Right atrium auricular region (tissue), 2 donors: ENCODE measurements around the gene ACTG2. TPM values are rescaled to one million over a fixed set of nuclear protein-coding genes. Genes with fewer than 3 reads are reported as not detected.
"Not testable (repeated sequence)": the region's sequence is repeated elsewhere in the genome, so short reads cannot be mapped to it uniquely, and the experiment has no call there.

Experiments used
- DNase-seq: peaks from one replicate; pipeline ENCODE4 v3.0.0-alpha.2; 2019; ENCODE audit warnings: low spot score
- H3K27ac ChIP-seq, 2 donors: fragments of 200-600 bp; sonication (generic); 1 replicate in 1 of 2; 2 replicates in 1 of 2; pipeline ENCODE4 v1.5.1; 2016 to 2019
- H3K27me3 ChIP-seq, 2 donors: fragments of 200-600 bp; sonication (generic); one replicate each; pipeline versions ENCODE4 v1.5.1 to v1.6.0; 2017 to 2019
- H3K36me3 ChIP-seq: fragments of 200-600 bp; sonication (generic); one replicate; pipeline ENCODE4 v1.5.1; 2016
- H3K4me1 ChIP-seq, 2 donors: fragments of 200-600 bp; sonication (generic); one replicate each; pipeline versions ENCODE4 v1.5.1 to v1.6.0; 2017 to 2019
- H3K4me3 ChIP-seq, 2 donors: fragments of 200-600 bp; sonication (generic); 1 replicate in 1 of 2; 2 replicates in 1 of 2; pipeline ENCODE4 v1.5.1; 2017 to 2019; ENCODE audit warnings: mild to moderate bottlenecking in 1 of 2, moderate library complexity in 1 of 2
- H3K9me3 ChIP-seq, 2 donors: fragments of 200-600 bp; sonication (generic); one replicate each; pipeline ENCODE4 v1.5.1; 2019
- CTCF ChIP-seq, 2 donors: fragments of 200-600 bp; sonication (generic); IDR thresholded peaks; one replicate each; pipeline ENCODE4 v1.5.1; 2019; ENCODE audit warnings: antibody characterized with exemption in 2 of 2
- total RNA-seq, 2 donors: library from RNA; depleted of rRNA; stranded (reverse); fragments of >200 nt; gene quantifications; one replicate each; pipeline ENCODE4 v1.1.0, GENCODE V29; 2016

The ACTG2 gene
- total RNA-seq, 2 donors from 2014 or later = 3.7 to 23.8 TPM

GRCh38 chr2:73899801-73900336, 7.1 kb downstream of the ACTG2 start:
- Histone ChIP-seq H3K27me3 (no peaks in the 10 kb centered on the region), H3K4me1 (no peaks in the 10 kb centered on the region), H3K36me3 (no peaks in the 10 kb centered on the region), H3K27ac (no peak overlapping the region), H3K4me3 (no peak overlapping the region), H3K9me3 (no peaks in the 10 kb centered on the region)
- no peak for DNase-seq
- TF ChIP-seq CTCF (IDR thresholded peaks at IDR 0.05) = no peak

- no peak overlapping the region for H3K4me3 ChIP-seq
- no peaks in the 10 kb centered on the region for H3K9me3 ChIP-seq
- H3K4me1 ChIP-seq = no peaks in the 10 kb centered on the region
- DNase-seq = no peak
- no peaks in the 10 kb centered on the region for H3K27me3 ChIP-seq
- no peak for TF ChIP-seq CTCF (IDR thresholded peaks at IDR 0.05)
- H3K27ac ChIP-seq = no peak overlapping the region
- H3K36me3 ChIP-seq = no peaks in the 10 kb centered on the region
These were observed 8.3 kb downstream of the ACTG2 start for GRCh38 chr2:73901143-73901542.

- no peak overlapping the region for H3K4me3 ChIP-seq
- no peak overlapping the region for H3K27ac ChIP-seq
- no peaks in the 10 kb centered on the region for H3K9me3 ChIP-seq
- TF ChIP-seq CTCF (IDR thresholded peaks at IDR 0.05) = no peak
- no peak for DNase-seq
- no peaks in the 10 kb centered on the region for H3K27me3 ChIP-seq
- H3K4me1 ChIP-seq = no peaks in the 10 kb centered on the region
- H3K36me3 ChIP-seq = no peaks in the 10 kb centered on the region
These were observed 9.5 kb downstream of the ACTG2 start for GRCh38 chr2:73902284-73902683.

GRCh38 chr2:73903313-73903712, 10.5 kb downstream of the ACTG2 start:
- Histone ChIP-seq H3K4me3 (no peak overlapping the region), H3K36me3 (no peaks in the 10 kb centered on the region), H3K27ac (no peak overlapping the region), H3K27me3 (no peaks in the 10 kb centered on the region), H3K4me1 (no peaks in the 10 kb centered on the region), H3K9me3 (no peaks in the 10 kb centered on the region)
- DNase-seq = no peak
- TF ChIP-seq CTCF (IDR thresholded peaks at IDR 0.05) = no peak

GRCh38 chr2:73903949-73904613, 11.3 kb downstream of the ACTG2 start:
- not testable (repeated sequence) for H3K4me1 ChIP-seq, H3K4me3 ChIP-seq, H3K9me3 ChIP-seq, H3K27ac ChIP-seq, H3K36me3 ChIP-seq, DNase-seq, H3K27me3 ChIP-seq

GRCh38 chr2:73904952-73905351, 12.1 kb downstream of the ACTG2 start:
- Histone ChIP-seq H3K4me1 (no peaks in the 10 kb centered on the region), H3K9me3 (no peaks in the 10 kb centered on the region), H3K27me3 (no peaks in the 10 kb centered on the region), H3K4me3 (no peak overlapping the region), H3K36me3 (no peaks in the 10 kb centered on the region), H3K27ac (no peak overlapping the region)
- no peak for DNase-seq
- no peak for TF ChIP-seq CTCF (IDR thresholded peaks at IDR 0.05)
